Chondrocyte (in vitro differentiated cells): ENCODE measurements around the gene KAT2A. TPM values are rescaled to one million over a fixed set of nuclear protein-coding genes. Genes with fewer than 3 reads are reported as not detected.

Experiments used
- DNase-seq: peaks from one replicate; pipeline ENCODE4 v3.0.0; 2021; ENCODE audit warnings: mixed read lengths, low spot score
- H3K27ac Mint-ChIP-seq: one replicate; pipeline ENCODE4 v1.8.0; 2021; ENCODE audit warnings: mild to moderate bottlenecking, moderate library complexity, mixed read lengths; ENCODE audit not compliant: unreplicated experiment
- H3K27me3 Mint-ChIP-seq: 2 replicates; pipeline ENCODE4 v1.8.0; 2021; ENCODE audit warnings: low read depth, mixed read lengths
- H3K36me3 Mint-ChIP-seq: 2 replicates; pipeline ENCODE4 v1.8.0; 2021; ENCODE audit warnings: low read depth, mixed read lengths
- H3K4me1 Mint-ChIP-seq: 2 replicates; pipeline ENCODE4 v1.8.0; 2021; ENCODE audit warnings: low read depth, mild to moderate bottlenecking, mixed read lengths
- H3K4me3 Mint-ChIP-seq: one replicate; pipeline ENCODE4 v1.8.0; 2021; ENCODE audit warnings: mild to moderate bottlenecking, moderate library complexity, mixed read lengths; ENCODE audit not compliant: unreplicated experiment
- H3K9me3 Mint-ChIP-seq: 2 replicates; pipeline ENCODE4 v1.8.0; 2021; ENCODE audit warnings: low read depth, mixed read lengths
- total RNA-seq: library from RNA; stranded (reverse); gene quantifications from 3 replicates; pipeline ENCODE4 v1.2.1, GENCODE V29; 2021
- TF ChIP-seq, protein P1 (sequence below): fragments of 200-600 bp; sonication (generic); IDR thresholded peaks from 2 replicates; pipeline ENCODE4 v1.5.0; 2021; ENCODE audit warnings: antibody characterized with exemption, mild to moderate bottlenecking, moderate library complexity

KAT2A gene
- total RNA-seq, 1 donor from 2014 or later: 22.3 TPM

DNA sequence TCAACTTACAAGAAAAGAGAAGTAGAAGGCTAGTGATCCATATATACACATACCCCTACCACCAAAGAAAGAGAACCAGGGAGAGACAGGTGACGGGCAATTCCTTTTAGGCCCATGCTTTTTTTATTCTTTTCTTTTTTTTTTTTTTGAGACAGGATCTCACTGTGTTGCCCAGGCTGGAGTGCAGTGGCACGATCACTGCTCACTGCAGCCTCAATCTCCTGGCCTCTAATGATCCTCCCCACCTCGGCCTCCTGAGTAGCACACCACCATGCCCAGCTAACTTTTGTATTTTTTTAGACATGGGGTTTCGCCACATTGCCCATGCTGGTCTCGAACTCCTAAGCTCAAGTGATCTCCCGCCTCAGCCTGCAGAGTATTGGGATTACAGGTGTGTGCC, 6.2 kb upstream of the KAT2A start:
- Mint-ChIP-seq H3K36me3 (peaks cover 29% of the 10 kb centered on the region), H3K27ac (no peak overlapping the region), H3K27me3 (no peaks in the 10 kb centered on the region), H3K4me3 (no peak overlapping the region), H3K4me1 (peaks cover 16% of the 10 kb centered on the region), H3K9me3 (no peaks in the 10 kb centered on the region)
- TF ChIP-seq, protein P1, sequence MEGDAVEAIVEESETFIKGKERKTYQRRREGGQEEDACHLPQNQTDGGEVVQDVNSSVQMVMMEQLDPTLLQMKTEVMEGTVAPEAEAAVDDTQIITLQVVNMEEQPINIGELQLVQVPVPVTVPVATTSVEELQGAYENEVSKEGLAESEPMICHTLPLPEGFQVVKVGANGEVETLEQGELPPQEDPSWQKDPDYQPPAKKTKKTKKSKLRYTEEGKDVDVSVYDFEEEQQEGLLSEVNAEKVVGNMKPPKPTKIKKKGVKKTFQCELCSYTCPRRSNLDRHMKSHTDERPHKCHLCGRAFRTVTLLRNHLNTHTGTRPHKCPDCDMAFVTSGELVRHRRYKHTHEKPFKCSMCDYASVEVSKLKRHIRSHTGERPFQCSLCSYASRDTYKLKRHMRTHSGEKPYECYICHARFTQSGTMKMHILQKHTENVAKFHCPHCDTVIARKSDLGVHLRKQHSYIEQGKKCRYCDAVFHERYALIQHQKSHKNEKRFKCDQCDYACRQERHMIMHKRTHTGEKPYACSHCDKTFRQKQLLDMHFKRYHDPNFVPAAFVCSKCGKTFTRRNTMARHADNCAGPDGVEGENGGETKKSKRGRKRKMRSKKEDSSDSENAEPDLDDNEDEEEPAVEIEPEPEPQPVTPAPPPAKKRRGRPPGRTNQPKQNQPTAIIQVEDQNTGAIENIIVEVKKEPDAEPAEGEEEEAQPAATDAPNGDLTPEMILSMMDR: no peak
- DNase-seq: no peak

DNA sequence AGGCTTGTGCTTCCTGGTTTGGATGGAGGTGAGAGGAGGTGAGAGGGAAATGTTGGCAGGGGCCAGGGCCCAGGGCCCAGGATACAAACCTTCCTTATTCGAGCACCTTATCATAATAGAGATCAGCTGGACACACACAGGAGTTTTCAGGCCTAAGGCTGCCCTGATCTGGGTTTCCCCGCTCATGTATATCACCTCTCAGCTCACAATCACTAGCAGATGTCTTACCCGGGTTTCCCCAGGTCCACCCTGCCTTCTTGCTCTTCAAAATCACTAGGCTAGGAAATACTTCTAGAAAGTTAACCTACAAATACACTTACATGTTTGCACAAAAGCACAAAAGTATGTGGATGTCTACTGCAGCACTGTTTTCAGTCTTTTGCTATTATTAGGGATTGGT, 5.7 kb upstream of the KAT2A start:
- Mint-ChIP-seq H3K4me3 (no peak overlapping the region), H3K27ac (no peak overlapping the region), H3K4me1 (peaks cover 10% of the 10 kb centered on the region), H3K27me3 (no peaks in the 10 kb centered on the region), H3K9me3 (no peaks in the 10 kb centered on the region), H3K36me3 (peaks cover 29% of the 10 kb centered on the region)
- DNase-seq: no peak
- TF ChIP-seq, protein P1: no peak

DNA sequence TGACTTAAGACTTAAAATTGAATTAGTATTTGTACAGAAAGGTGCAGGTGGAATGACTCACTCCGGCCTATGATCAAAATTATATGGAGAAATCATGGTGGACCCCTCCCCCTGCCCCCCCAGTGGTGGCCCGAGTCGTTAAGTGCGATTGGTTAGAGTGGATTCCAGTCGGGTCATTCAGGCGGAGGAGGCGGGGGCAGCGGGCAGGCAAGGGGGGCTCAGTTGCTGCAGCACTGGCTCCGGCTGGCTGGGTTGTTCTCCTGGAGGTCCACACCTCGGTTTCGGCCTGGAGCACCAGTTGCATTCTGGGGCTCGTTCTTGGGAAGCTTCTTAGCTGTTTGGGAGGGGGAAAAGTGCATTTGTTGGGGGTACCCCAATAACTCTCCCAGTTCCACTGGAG, 4.4 kb upstream of the KAT2A start:
- H3K27ac Mint-ChIP-seq: no peak overlapping the region
- TF ChIP-seq, protein P1: no peak
- H3K27me3 Mint-ChIP-seq: no peaks in the 10 kb centered on the region
- no peak for DNase-seq
- peaks cover 5% of the 10 kb centered on the region for H3K4me1 Mint-ChIP-seq
- H3K36me3 Mint-ChIP-seq: peaks cover 22% of the 10 kb centered on the region
- no peaks in the 10 kb centered on the region for H3K9me3 Mint-ChIP-seq
- H3K4me3 Mint-ChIP-seq: no peak overlapping the region

DNA sequence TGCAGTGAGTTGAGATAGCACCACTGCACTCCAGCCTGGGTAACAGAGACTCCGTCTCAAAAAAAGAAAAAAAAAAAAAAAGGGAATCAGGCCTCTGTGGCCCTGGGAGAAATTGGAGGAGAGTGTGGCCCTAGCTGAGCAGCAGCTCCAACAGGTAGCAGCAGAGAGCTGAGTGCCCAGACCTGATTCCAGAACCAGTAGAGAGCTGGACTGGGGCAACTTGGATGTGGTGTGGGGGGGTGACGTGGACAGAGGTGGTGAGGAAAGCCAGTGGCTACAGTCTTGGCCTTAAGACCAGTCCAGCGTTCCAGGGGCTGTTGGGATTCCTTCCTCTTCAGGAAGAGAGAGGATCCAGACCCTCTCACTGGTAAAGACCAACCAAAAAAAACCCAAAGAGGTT, 3.1 kb upstream of the KAT2A start:
- peaks cover 11% of the 10 kb centered on the region for H3K4me1 Mint-ChIP-seq
- no peaks in the 10 kb centered on the region for H3K27me3 Mint-ChIP-seq
- TF ChIP-seq, protein P1: no peak
- peaks cover 19% of the 10 kb centered on the region for H3K36me3 Mint-ChIP-seq
- no peak overlapping the region for H3K27ac Mint-ChIP-seq
- H3K4me3 Mint-ChIP-seq: no peak overlapping the region
- H3K9me3 Mint-ChIP-seq: no peaks in the 10 kb centered on the region
- DNase-seq: no peak

DNA sequence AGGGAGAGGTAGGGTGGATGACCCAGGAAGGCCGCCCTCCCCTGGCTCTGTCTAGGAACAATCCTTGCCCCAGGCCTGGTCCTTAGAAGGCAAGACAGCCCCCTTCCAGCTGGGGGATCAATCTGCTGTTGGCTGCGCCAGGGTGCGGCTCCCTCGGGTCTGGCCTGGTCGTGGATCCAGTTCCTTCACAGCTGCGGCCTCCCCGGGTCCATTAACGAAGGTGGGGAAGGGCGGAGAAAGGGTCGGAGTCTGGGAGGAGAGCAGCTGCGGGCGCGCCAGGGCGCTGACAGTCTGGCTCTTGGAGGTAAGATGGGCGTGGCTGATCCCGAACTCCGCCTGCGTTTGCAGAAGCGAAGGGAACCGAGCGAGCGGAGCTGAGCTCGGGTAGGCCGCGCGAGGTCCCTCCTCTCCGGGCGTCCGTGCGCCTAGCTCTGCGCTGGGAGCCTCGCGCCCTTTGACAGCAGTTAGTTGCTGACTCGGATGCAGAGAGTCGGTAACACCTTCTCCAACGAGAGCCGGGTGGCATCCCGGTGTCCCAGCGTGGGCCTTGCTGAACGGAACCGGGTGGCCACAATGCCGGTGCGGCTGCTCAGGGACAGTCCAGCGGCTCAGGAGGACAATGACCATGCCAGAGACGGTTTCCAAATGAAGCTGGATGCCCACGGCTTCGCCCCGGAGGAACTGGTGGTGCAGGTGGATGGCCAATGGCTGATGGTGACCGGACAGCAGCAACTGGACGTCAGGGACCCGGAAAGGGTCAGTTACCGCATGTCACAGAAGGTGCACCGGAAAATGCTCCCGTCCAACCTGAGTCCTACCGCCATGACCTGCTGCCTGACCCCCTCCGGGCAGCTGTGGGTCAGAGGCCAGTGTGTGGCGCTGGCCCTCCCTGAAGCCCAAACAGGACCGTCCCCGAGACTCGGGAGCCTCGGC, 1.5 kb upstream of the KAT2A start, which contains the start of gene HSPB9:
HSPB9 (plus strand) TSS at position 434 of the 933 bp plus-strand sequence; CDS start at position 481, 47 bp downstream.
- Mint-ChIP-seq H3K9me3 (no peaks in the 10 kb centered on the region), H3K27ac (no peak within 1 kb of the TSS), H3K27me3 (no peaks in the 10 kb centered on the region), H3K4me3 (peak within 1 kb of the TSS; percentile 56), H3K36me3 (peaks cover 12% of the 10 kb centered on the region), H3K4me1 (peaks cover 15% of the 10 kb centered on the region)
- DNase-seq: no peak
- TF ChIP-seq, protein P1: no peak
